GM06990 (cell line): ENCODE results near the gene SIL1.

Experiments
- DNase-seq: peaks from one replicate; pipeline ENCODE4 v3.0.0-alpha.2; 2011; ENCODE audit not compliant: insufficient read length; ENCODE audit errors: extremely low read depth
- H3K27me3 ChIP-seq: replicated peaks from 2 replicates; pipeline ENCODE4 v1.6.0; 2011; ENCODE audit warnings: low read length; ENCODE audit not compliant: control insufficient read depth, insufficient read depth
- H3K36me3 ChIP-seq: 2 replicates; pipeline ENCODE4 v1.5.1; 2011; ENCODE audit warnings: low read length; ENCODE audit not compliant: control insufficient read depth, insufficient read depth
- H3K4me3 ChIP-seq: replicated peaks from 2 replicates; pipeline ENCODE4 v1.5.1; 2011; ENCODE audit warnings: low read depth, mild to moderate bottlenecking, control low read depth, low read length
- CTCF ChIP-seq: IDR thresholded peaks from 2 replicates; pipeline ENCODE4 v1.5.1; 2011; ENCODE audit warnings: low read length, control low read depth, mild to moderate bottlenecking, inconsistent platforms; ENCODE audit not compliant: insufficient read depth, poor library complexity, severe bottlenecking

Gene SIL1

DNA sequence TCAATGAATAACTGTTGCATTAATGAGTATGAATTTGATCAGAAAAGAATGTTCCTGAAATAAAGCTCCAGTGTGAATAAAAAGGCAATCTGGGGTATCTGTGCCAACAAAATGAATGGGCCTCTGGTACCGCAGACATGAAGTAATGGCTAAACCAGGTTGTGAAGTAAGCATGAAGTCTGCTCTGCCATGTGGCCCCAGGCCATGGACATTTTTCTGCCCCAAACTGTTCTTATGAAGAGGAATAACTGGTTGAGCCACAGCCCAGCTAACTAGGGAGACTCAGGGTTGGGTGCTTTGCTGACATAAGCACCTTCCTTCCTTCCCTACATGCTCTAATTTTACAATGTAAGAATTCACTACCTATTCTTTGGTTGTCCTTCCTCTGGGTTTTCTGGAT, 175.6 kb downstream of the SIL1 start:
- H3K4me3 ChIP-seq: no peak overlapping the region
- no peaks in the 10 kb centered on the region for H3K27me3 ChIP-seq
- TF ChIP-seq CTCF: no peak
- DNase-seq: no peak
- peaks cover 9% of the 10 kb centered on the region for H3K36me3 ChIP-seq

DNA sequence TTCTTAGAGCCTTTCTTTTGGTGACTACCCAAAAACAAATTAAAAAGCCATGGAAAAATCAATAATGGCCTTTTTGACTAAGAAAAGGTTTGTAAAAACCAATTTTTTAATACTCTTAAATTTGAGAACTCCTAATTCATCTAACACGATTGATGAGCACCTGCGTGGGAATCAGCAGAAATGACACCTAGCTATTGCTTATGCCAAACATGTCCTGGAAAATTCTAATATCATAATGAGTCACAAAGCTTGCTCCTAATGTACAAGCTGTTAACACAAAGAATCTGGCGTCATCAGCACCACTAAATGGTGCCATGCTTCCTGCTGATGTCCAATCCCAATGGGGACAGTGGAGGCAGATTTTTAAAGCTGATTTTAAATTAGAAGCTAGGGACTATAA, 176.8 kb downstream of the SIL1 start:
- Histone ChIP-seq H3K4me3 (no peak overlapping the region), H3K27me3 (no peaks in the 10 kb centered on the region), H3K36me3 (peaks cover 9% of the 10 kb centered on the region)
- no peak for DNase-seq
- no peak for TF ChIP-seq CTCF

DNA sequence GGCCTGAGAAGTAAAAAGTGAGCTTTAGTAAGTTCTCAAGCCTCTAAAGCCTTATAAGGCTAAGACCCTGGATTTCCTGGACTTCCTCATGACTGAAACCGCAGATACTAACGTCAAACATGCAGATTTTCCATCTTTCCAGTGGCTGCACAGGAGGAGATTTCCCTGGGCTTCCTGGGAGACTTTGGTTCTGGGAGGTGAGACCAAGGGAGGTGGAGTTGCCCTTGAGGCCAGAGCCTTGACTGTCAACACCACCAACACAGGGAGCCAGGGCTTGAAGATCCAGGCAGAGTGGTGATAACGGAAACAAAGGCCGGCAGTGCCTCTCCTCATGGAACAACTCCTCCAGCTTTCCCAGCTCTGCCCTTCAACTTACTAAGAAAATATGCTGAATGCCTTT, 178.3 kb downstream of the SIL1 start:
- no peak for TF ChIP-seq CTCF
- no peak overlapping the region for H3K4me3 ChIP-seq
- H3K27me3 ChIP-seq: no peaks in the 10 kb centered on the region
- no peak for DNase-seq
- H3K36me3 ChIP-seq: peaks cover 9% of the 10 kb centered on the region

DNA sequence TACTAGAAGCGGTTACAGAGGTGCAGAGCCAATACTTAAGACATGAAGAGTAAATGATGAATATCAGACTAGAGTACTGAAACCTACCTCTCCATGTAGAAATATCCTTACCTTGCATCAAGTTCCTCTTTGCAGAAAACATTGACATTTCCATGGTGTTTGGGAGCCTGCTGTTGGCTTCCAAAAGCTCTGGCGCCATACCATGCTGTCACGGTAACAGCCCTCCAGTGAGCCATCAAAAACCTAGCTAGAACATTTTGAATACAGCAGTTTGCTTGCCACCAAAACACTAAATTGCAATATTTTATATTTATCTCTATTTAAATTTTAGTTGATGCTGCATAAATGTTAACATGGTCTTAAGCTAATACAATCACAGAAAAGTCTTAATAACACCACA, 179.0 kb downstream of the SIL1 start:
- Histone ChIP-seq H3K4me3 (no peak overlapping the region), H3K36me3 (peaks cover 8% of the 10 kb centered on the region), H3K27me3 (no peaks in the 10 kb centered on the region)
- no peak for DNase-seq
- TF ChIP-seq CTCF: no peak

GRCh38 chr5:139017624-139018023, 180.5 kb downstream of the SIL1 start:
- Histone ChIP-seq H3K4me3 (no peak overlapping the region), H3K36me3 (peaks cover 4% of the 10 kb centered on the region), H3K27me3 (no peaks in the 10 kb centered on the region)
- TF ChIP-seq CTCF: no peak
- DNase-seq: no peak

- Histone ChIP-seq H3K27me3 (no peaks in the 10 kb centered on the region), H3K36me3 (peaks cover 4% of the 10 kb centered on the region), H3K4me3 (no peak overlapping the region)
- no peak for TF ChIP-seq CTCF
- DNase-seq: no peak
These were observed 182.0 kb downstream of the SIL1 start for GRCh38 chr5:139016186-139016585.
